ENCODE measurements around the gene NDUFB2.
"Not testable (repeated sequence)": the region's sequence is repeated elsewhere in the genome, so short reads cannot be mapped to it uniquely, and the experiment has no call there.

Gene NDUFB2

GRCh38 chr7:140702774-140703173, 6.3 kb downstream of the NDUFB2 start:
- FAIRE-seq (no peak), DNase-seq (ENCODE audit: insufficient read length, low spot score) (no peak)
- TF ChIP-seq PAX5 (IDR thresholded peaks at IDR 0.05; ENCODE audit: insufficient read depth, low read length, severe bottlenecking) (no peak), TAF1 (IDR thresholded peaks at IDR 0.05; ENCODE audit: low read depth, low read length) (no peak), POLR2A (IDR thresholded peaks at IDR 0.05; ENCODE audit: low read depth, low read length) (no peak), SPI1 (IDR thresholded peaks at IDR 0.05; ENCODE audit: low read depth, low read length) (no peak), POU2F2 (IDR thresholded peaks at IDR 0.05; ENCODE audit: low read depth, low read length) (no peak), POLR2AphosphoS5 (IDR thresholded peaks at IDR 0.05; ENCODE audit: low read depth, low read length) (no peak)

GRCh38 chr7:140704205-140704604, 7.7 kb downstream of the NDUFB2 start:
- TF ChIP-seq POU2F2 (IDR thresholded peaks at IDR 0.05; ENCODE audit: low read depth, low read length) (no peak), SPI1 (IDR thresholded peaks at IDR 0.05; ENCODE audit: low read depth, low read length) (no peak), TAF1 (IDR thresholded peaks at IDR 0.05; ENCODE audit: low read depth, low read length) (no peak), PAX5 (IDR thresholded peaks at IDR 0.05; ENCODE audit: insufficient read depth, low read length, severe bottlenecking) (no peak), POLR2A (IDR thresholded peaks at IDR 0.05; ENCODE audit: low read depth, low read length) (no peak), POLR2AphosphoS5 (IDR thresholded peaks at IDR 0.05; ENCODE audit: low read depth, low read length) (no peak)
- DNase-seq (ENCODE audit: insufficient read length, low spot score) (no peak), FAIRE-seq (no peak)

GRCh38 chr7:140707132-140707531, 10.6 kb downstream of the NDUFB2 start:
- TF ChIP-seq POLR2AphosphoS5 (IDR thresholded peaks at IDR 0.05; ENCODE audit: low read depth, low read length) (no peak), SPI1 (IDR thresholded peaks at IDR 0.05; ENCODE audit: low read depth, low read length) (no peak), POU2F2 (IDR thresholded peaks at IDR 0.05; ENCODE audit: low read depth, low read length) (no peak), TAF1 (IDR thresholded peaks at IDR 0.05; ENCODE audit: low read depth, low read length) (no peak), PAX5 (IDR thresholded peaks at IDR 0.05; ENCODE audit: insufficient read depth, low read length, severe bottlenecking) (no peak)
- FAIRE-seq (no peak), DNase-seq (ENCODE audit: insufficient read length, low spot score) (no peak)

GRCh38 chr7:140708764-140709163, 12.3 kb downstream of the NDUFB2 start:
- not testable (repeated sequence) for DNase-seq (ENCODE audit: insufficient read length, low spot score); FAIRE-seq

GRCh38 chr7:140712392-140712791, 15.9 kb downstream of the NDUFB2 start:
- not testable (repeated sequence) for FAIRE-seq; DNase-seq (ENCODE audit: insufficient read length, low spot score)

- TF ChIP-seq POLR2AphosphoS5 (IDR thresholded peaks at IDR 0.05; ENCODE audit: low read depth, low read length): no peak
- TF ChIP-seq PAX5 (IDR thresholded peaks at IDR 0.05; ENCODE audit: insufficient read depth, low read length, severe bottlenecking): no peak
- no peak for TF ChIP-seq POU2F2 (IDR thresholded peaks at IDR 0.05; ENCODE audit: low read depth, low read length)
- TF ChIP-seq TAF1 (IDR thresholded peaks at IDR 0.05; ENCODE audit: low read depth, low read length): no peak
- no peak for TF ChIP-seq SPI1 (IDR thresholded peaks at IDR 0.05; ENCODE audit: low read depth, low read length)
- TF ChIP-seq POLR2A (IDR thresholded peaks at IDR 0.05; ENCODE audit: low read depth, low read length): no peak
- DNase-seq (ENCODE audit: insufficient read length, low spot score) (no peak), FAIRE-seq (no peak)
These were observed 18.0 kb downstream of the NDUFB2 start for GRCh38 chr7:140714331-140715040.

- DNase-seq (ENCODE audit: insufficient read length, low spot score) (no peak), FAIRE-seq (no peak)
- no peak for TF ChIP-seq POLR2A (IDR thresholded peaks at IDR 0.05; ENCODE audit: low read depth, low read length)
- peak; percentile 55 for TF ChIP-seq SPI1 (IDR thresholded peaks at IDR 0.05; ENCODE audit: low read depth, low read length)
These were observed 23.2 kb downstream of the NDUFB2 start for GRCh38 chr7:140719721-140720120.

GRCh38 chr7:140722254-140722653, 25.7 kb downstream of the NDUFB2 start:
- TF ChIP-seq POLR2A (IDR thresholded peaks at IDR 0.05; ENCODE audit: low read depth, low read length) (no peak), POU2F2 (IDR thresholded peaks at IDR 0.05; ENCODE audit: low read depth, low read length) (no peak), POLR2AphosphoS5 (IDR thresholded peaks at IDR 0.05; ENCODE audit: low read depth, low read length) (no peak), PAX5 (IDR thresholded peaks at IDR 0.05; ENCODE audit: insufficient read depth, low read length, severe bottlenecking) (no peak), TAF1 (IDR thresholded peaks at IDR 0.05; ENCODE audit: low read depth, low read length) (no peak), SPI1 (IDR thresholded peaks at IDR 0.05; ENCODE audit: low read depth, low read length) (no peak)

GRCh38 chr7:140723006-140723405, 26.5 kb downstream of the NDUFB2 start:
- no peak for DNase-seq (ENCODE audit: insufficient read length, low spot score)
- no peak for TF ChIP-seq POLR2AphosphoS5 (IDR thresholded peaks at IDR 0.05; ENCODE audit: low read depth, low read length)
- no peak for TF ChIP-seq POU2F2 (IDR thresholded peaks at IDR 0.05; ENCODE audit: low read depth, low read length)
- no peak for TF ChIP-seq SPI1 (IDR thresholded peaks at IDR 0.05; ENCODE audit: low read depth, low read length)
- no peak for TF ChIP-seq TAF1 (IDR thresholded peaks at IDR 0.05; ENCODE audit: low read depth, low read length)
- no peak for TF ChIP-seq POLR2A (IDR thresholded peaks at IDR 0.05; ENCODE audit: low read depth, low read length)
- TF ChIP-seq PAX5 (IDR thresholded peaks at IDR 0.05; ENCODE audit: insufficient read depth, low read length, severe bottlenecking): no peak
- no peak for FAIRE-seq

More at GRCh38 chr7:140722254-140722653, 25.7 kb downstream of the NDUFB2 start:
- DNase-seq (ENCODE audit: insufficient read length, low spot score): no peak
- no peak for FAIRE-seq

- no peak for FAIRE-seq
- DNase-seq (ENCODE audit: insufficient read length, low spot score): no peak
- TF ChIP-seq PAX5 (IDR thresholded peaks at IDR 0.05; ENCODE audit: insufficient read depth, low read length, severe bottlenecking): no peak
- TF ChIP-seq POU2F2 (IDR thresholded peaks at IDR 0.05; ENCODE audit: low read depth, low read length): no peak
- TF ChIP-seq TAF1 (IDR thresholded peaks at IDR 0.05; ENCODE audit: low read depth, low read length): no peak
- no peak for TF ChIP-seq POLR2AphosphoS5 (IDR thresholded peaks at IDR 0.05; ENCODE audit: low read depth, low read length)
- no peak for TF ChIP-seq SPI1 (IDR thresholded peaks at IDR 0.05; ENCODE audit: low read depth, low read length)
These were observed 27.1 kb downstream of the NDUFB2 start for GRCh38 chr7:140723574-140723973.

Data from GM12891 (cell line).